ENCODE data around the gene DAPK1.

DNA sequence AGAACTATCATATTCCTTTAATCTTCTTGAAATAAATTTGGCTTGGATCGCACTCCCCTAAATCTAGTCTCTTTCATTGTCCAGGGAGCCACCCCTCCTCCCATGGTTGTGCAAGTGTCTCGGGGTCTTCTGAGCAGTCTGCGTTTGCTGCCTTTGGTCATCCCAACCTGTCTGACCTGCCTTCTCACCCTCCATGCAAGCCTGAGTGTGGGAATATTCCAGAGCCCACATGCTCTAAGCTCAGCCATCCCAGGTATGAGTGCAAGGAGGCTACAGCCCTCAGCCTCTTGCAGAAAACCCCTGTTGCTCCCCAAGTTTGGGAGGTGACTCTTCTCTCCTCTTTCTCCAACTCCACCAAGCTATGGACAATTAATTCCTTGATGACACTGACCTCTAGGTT, 220.6 kb downstream of the DAPK1 start:
- TF ChIP-seq, protein P1, sequence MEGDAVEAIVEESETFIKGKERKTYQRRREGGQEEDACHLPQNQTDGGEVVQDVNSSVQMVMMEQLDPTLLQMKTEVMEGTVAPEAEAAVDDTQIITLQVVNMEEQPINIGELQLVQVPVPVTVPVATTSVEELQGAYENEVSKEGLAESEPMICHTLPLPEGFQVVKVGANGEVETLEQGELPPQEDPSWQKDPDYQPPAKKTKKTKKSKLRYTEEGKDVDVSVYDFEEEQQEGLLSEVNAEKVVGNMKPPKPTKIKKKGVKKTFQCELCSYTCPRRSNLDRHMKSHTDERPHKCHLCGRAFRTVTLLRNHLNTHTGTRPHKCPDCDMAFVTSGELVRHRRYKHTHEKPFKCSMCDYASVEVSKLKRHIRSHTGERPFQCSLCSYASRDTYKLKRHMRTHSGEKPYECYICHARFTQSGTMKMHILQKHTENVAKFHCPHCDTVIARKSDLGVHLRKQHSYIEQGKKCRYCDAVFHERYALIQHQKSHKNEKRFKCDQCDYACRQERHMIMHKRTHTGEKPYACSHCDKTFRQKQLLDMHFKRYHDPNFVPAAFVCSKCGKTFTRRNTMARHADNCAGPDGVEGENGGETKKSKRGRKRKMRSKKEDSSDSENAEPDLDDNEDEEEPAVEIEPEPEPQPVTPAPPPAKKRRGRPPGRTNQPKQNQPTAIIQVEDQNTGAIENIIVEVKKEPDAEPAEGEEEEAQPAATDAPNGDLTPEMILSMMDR (IDR thresholded peaks at IDR 0.05): no peak
- no peak for TF ChIP-seq ZFX (IDR thresholded peaks at IDR 0.05; ENCODE audit: borderline replicate concordance)

Measured in 22Rv1 (cell line).